Nephron progenitor cell (in vitro differentiated cells): ENCODE data around the gene CELA2A.

Experiments used
- DNase-seq: peaks from one replicate; pipeline ENCODE4 v3.0.0; 2021
- H3K27ac Mint-ChIP-seq: 2 replicates; pipeline ENCODE4 v1.8.0; 2021; ENCODE audit warnings: mild to moderate bottlenecking, moderate library complexity, mixed read lengths
- H3K27me3 Mint-ChIP-seq: 2 replicates; pipeline ENCODE4 v1.8.0; 2021; ENCODE audit warnings: mild to moderate bottlenecking, low read depth, mixed read lengths; ENCODE audit not compliant: poor library complexity
- H3K36me3 Mint-ChIP-seq: 2 replicates; pipeline ENCODE4 v1.8.0; 2021; ENCODE audit warnings: low read depth, mixed read lengths
- H3K4me1 Mint-ChIP-seq: 2 replicates; pipeline ENCODE4 v1.8.0; 2021; ENCODE audit warnings: mixed read lengths
- H3K4me3 Mint-ChIP-seq: 2 replicates; pipeline ENCODE4 v1.8.0; 2021; ENCODE audit warnings: mild to moderate bottlenecking, moderate library complexity, mixed read lengths
- H3K9me3 Mint-ChIP-seq: 2 replicates; pipeline ENCODE4 v1.8.0; 2021; ENCODE audit warnings: mild to moderate bottlenecking, moderate library complexity, mixed read lengths
- TF ChIP-seq, protein P1 (sequence below): fragments of 200-600 bp; sonication (generic); IDR thresholded peaks from 2 replicates; pipeline ENCODE4 v1.5.0; 2021; ENCODE audit warnings: antibody characterized with exemption

The CELA2A gene

GRCh38 chr1:15444468-15445389, 11.8 kb upstream of the CELA2A start:
- H3K4me1 Mint-ChIP-seq: peaks cover 17% of the 10 kb centered on the region
- H3K27me3 Mint-ChIP-seq: peaks cover 17% of the 10 kb centered on the region
- H3K4me3 Mint-ChIP-seq: no peak overlapping the region
- peaks cover 6% of the 10 kb centered on the region for H3K9me3 Mint-ChIP-seq
- no peak for DNase-seq
- TF ChIP-seq, protein P1, sequence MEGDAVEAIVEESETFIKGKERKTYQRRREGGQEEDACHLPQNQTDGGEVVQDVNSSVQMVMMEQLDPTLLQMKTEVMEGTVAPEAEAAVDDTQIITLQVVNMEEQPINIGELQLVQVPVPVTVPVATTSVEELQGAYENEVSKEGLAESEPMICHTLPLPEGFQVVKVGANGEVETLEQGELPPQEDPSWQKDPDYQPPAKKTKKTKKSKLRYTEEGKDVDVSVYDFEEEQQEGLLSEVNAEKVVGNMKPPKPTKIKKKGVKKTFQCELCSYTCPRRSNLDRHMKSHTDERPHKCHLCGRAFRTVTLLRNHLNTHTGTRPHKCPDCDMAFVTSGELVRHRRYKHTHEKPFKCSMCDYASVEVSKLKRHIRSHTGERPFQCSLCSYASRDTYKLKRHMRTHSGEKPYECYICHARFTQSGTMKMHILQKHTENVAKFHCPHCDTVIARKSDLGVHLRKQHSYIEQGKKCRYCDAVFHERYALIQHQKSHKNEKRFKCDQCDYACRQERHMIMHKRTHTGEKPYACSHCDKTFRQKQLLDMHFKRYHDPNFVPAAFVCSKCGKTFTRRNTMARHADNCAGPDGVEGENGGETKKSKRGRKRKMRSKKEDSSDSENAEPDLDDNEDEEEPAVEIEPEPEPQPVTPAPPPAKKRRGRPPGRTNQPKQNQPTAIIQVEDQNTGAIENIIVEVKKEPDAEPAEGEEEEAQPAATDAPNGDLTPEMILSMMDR: no peak
- H3K36me3 Mint-ChIP-seq: no peaks in the 10 kb centered on the region
- H3K27ac Mint-ChIP-seq: no peak overlapping the region

- Mint-ChIP-seq H3K9me3 (peaks cover 8% of the 10 kb centered on the region), H3K27ac (no peak overlapping the region), H3K4me1 (peaks cover 17% of the 10 kb centered on the region), H3K36me3 (no peaks in the 10 kb centered on the region), H3K4me3 (no peak overlapping the region), H3K27me3 (peaks cover 16% of the 10 kb centered on the region)
- no peak for DNase-seq
- TF ChIP-seq, protein P1: no peak
Measured at GRCh38 chr1:15445390-15446122, 11.0 kb upstream of the CELA2A start.

- DNase-seq: no peak
- Mint-ChIP-seq H3K36me3 (peaks cover 4% of the 10 kb centered on the region), H3K9me3 (peaks cover 13% of the 10 kb centered on the region), H3K27me3 (peaks cover 12% of the 10 kb centered on the region), H3K4me3 (no peak overlapping the region), H3K27ac (no peak overlapping the region), H3K4me1 (peaks cover 17% of the 10 kb centered on the region)
- TF ChIP-seq, protein P1: no peak
Measured at GRCh38 chr1:15446212-15446611, 10.3 kb upstream of the CELA2A start.

DNA sequence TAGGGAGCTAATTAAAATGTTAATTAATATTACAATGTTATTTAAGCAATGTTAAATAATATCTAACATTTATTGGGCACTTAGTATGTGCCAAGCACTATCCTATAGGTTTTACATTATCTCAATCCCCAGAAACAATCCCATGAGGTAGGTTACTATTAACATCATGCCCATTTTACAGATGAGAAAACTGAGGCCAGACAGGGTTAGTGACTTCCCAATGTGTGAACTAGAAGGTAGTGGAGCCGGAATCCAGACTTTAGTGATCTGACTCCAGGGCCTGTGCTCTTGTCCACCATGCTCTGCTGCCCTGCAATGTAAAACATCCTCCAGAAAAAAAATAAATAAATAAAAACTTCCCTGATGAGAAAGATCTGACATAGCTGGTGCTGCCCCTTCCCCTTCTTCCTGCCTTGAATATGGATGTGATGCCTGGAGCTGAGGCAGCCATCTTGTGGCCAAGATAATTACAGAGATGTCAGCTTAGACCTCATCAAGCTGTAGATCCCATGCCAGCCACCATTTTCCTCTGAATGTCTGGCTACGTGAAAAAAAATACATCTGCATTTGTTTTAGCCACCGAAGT, 7.6 kb upstream of the CELA2A start:
- H3K4me1 Mint-ChIP-seq: peaks cover 14% of the 10 kb centered on the region
- no peak overlapping the region for H3K4me3 Mint-ChIP-seq
- no peak overlapping the region for H3K27ac Mint-ChIP-seq
- TF ChIP-seq, protein P1: no peak
- H3K27me3 Mint-ChIP-seq: peaks cover 10% of the 10 kb centered on the region
- H3K9me3 Mint-ChIP-seq: peaks cover 14% of the 10 kb centered on the region
- H3K36me3 Mint-ChIP-seq: peaks cover 4% of the 10 kb centered on the region
- no peak for DNase-seq

DNA sequence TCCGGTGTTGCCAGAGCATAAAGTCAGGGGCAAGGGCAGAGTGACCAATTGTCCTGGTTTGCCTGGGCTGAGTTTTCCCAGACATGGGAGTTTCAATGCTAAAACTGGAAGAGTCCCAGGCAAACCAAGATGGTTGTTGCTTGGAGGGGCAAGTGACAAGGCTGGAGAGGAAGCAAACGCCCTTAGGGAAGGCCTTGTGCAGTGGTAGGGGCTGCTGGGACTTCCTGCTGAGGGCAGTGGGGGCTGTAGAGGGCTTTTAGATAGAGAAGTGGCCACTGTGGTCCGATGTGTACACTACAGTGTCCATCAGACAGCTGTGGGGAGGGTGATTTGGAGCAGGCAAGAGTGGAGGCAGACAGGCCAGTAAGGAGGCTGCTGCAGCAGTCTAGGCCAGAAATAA, 7.0 kb upstream of the CELA2A start:
- Mint-ChIP-seq H3K9me3 (peaks cover 14% of the 10 kb centered on the region), H3K27ac (no peak overlapping the region), H3K36me3 (peaks cover 4% of the 10 kb centered on the region), H3K27me3 (peaks cover 10% of the 10 kb centered on the region), H3K4me3 (no peak overlapping the region), H3K4me1 (peaks cover 12% of the 10 kb centered on the region)
- TF ChIP-seq, protein P1: no peak
- DNase-seq: no peak
